Measurements from ENCODE around the gene SH3RF2.

SH3RF2 gene

DNA sequence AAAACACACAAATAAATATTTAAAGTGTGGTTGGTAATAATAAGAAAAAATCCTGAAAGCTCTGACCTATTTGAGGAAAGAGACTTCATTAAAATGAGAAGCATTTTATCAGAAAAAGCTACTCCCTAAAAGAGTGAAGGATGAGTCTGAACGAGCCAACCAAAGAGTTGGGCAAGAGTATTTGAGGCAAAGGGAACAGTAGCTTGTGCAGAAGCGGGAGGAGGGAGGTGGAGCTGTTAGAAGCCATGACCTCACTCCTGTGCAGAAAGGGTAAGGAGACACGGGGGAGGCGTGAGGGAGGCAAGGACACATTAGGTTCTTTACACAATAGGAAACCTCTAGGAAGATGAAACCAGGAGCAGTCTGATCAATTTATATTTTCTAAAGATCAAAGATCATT is 29.4 kb downstream of the SH3RF2 start:
- Histone ChIP-seq H3K36me3 (ENCODE audit: insufficient read depth, low read length) (no peaks in the 10 kb centered on the region), H3K27me3 (ENCODE audit: insufficient read depth, low read length, poor library complexity) (peaks cover 5% of the 10 kb centered on the region), H3K79me2 (ENCODE audit: insufficient read depth, low read length) (no peaks in the 10 kb centered on the region), H3K4me1 (ENCODE audit: insufficient read depth, low read length) (no peaks in the 10 kb centered on the region), H2AFZ (ENCODE audit: low read depth, low read length) (no peak overlapping the region), H3K9me3 (ENCODE audit: insufficient read depth, low read length, severe bottlenecking) (no peaks in the 10 kb centered on the region), H3K27ac (ENCODE audit: low read length) (no peak overlapping the region), H3K4me3 (ENCODE audit: low read depth in 1 of 2, low read length in 2 of 2) (no peak overlapping the region), H3K9ac (ENCODE audit: low read depth, low read length) (no peak overlapping the region), H3K4me2 (ENCODE audit: insufficient read depth, low read length) (no peak overlapping the region), H4K20me1 (ENCODE audit: insufficient read depth, low read length) (no peaks in the 10 kb centered on the region)
- TF ChIP-seq, protein P1, sequence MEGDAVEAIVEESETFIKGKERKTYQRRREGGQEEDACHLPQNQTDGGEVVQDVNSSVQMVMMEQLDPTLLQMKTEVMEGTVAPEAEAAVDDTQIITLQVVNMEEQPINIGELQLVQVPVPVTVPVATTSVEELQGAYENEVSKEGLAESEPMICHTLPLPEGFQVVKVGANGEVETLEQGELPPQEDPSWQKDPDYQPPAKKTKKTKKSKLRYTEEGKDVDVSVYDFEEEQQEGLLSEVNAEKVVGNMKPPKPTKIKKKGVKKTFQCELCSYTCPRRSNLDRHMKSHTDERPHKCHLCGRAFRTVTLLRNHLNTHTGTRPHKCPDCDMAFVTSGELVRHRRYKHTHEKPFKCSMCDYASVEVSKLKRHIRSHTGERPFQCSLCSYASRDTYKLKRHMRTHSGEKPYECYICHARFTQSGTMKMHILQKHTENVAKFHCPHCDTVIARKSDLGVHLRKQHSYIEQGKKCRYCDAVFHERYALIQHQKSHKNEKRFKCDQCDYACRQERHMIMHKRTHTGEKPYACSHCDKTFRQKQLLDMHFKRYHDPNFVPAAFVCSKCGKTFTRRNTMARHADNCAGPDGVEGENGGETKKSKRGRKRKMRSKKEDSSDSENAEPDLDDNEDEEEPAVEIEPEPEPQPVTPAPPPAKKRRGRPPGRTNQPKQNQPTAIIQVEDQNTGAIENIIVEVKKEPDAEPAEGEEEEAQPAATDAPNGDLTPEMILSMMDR (IDR thresholded peaks at IDR 0.05; ENCODE audit: borderline replicate concordance, extremely low read depth, low read length, poor library complexity, severe bottlenecking): no peak
- TF ChIP-seq EZH2 (IDR thresholded peaks at IDR 0.05; ENCODE audit: borderline replicate concordance, low read depth, low read length, severe bottlenecking): no peak
- DNase-seq: no peak
- ATAC-seq (ENCODE audit: insufficient read depth, low read depth): no peak

DNA sequence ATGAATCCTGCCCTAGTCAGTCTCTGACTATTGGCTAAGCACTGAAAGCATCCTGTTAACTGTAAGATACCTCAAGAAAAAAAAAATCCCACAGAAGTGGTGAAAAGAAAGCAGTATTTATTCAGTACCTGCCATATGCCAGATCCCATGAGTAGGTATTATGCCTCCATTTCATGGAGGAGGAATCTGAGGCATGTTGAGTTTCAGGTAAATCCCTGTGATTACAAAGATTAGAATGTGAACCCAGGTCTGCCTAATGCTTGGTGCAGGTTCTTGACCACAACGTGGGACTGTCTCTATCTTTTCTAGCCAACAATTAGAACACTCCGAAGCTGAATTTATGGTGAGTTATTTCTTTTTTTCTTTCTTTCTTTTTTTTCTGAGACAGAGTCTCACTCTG is 30.9 kb downstream of the SH3RF2 start:
- DNase-seq: no peak
- Histone ChIP-seq H3K4me3 (ENCODE audit: low read depth in 1 of 2, low read length in 2 of 2) (no peak overlapping the region), H3K9me3 (ENCODE audit: insufficient read depth, low read length, severe bottlenecking) (no peaks in the 10 kb centered on the region), H3K9ac (ENCODE audit: low read depth, low read length) (no peak overlapping the region), H3K36me3 (ENCODE audit: insufficient read depth, low read length) (no peaks in the 10 kb centered on the region), H3K27ac (ENCODE audit: low read length) (no peak overlapping the region), H3K27me3 (ENCODE audit: insufficient read depth, low read length, poor library complexity) (peaks cover 2% of the 10 kb centered on the region), H3K4me1 (ENCODE audit: insufficient read depth, low read length) (no peaks in the 10 kb centered on the region), H3K4me2 (ENCODE audit: insufficient read depth, low read length) (no peak overlapping the region), H4K20me1 (ENCODE audit: insufficient read depth, low read length) (no peaks in the 10 kb centered on the region), H3K79me2 (ENCODE audit: insufficient read depth, low read length) (no peaks in the 10 kb centered on the region), H2AFZ (ENCODE audit: low read depth, low read length) (no peak overlapping the region)
- ATAC-seq (ENCODE audit: insufficient read depth, low read depth): no peak
- TF ChIP-seq, protein P1 (IDR thresholded peaks at IDR 0.05; ENCODE audit: borderline replicate concordance, extremely low read depth, low read length, poor library complexity, severe bottlenecking): no peak
- no peak for TF ChIP-seq EZH2 (IDR thresholded peaks at IDR 0.05; ENCODE audit: borderline replicate concordance, low read depth, low read length, severe bottlenecking)

DNA sequence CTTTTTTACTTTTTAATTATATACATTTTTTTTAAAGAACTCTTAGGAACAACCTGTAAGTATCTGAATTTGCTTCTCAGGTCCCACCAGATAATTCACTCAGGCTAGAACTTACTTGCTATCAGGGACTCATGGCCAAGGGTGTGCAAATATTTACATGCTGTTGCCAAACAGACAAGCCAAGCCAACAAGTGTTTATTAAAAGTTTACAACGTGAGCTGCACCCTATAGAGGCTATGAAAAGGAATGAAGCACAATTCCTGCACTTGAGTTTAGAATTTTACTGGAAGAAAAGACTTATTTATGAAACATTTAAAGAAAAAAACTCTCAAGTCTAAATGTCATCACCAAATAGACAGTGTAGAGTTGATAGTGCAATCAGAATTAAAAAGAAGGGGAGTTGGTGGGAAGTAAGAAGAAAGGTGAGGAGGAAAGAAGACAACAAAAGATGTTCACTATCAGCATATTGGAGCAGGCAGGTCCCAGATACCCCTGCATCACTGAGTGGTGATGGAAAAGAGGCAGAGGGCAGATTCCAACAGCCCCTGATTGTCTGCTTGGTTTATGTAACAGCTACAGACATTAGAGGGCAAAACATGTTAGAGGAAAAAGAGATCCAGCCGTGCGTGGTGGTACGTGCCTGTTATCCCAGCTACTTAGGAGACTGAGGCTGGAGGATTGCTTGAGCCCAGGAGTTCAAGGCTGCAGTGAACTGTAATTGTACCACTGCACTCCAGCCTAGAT is 32.8 kb downstream of the SH3RF2 start:
- H4K20me1 ChIP-seq (ENCODE audit: insufficient read depth, low read length): no peaks in the 10 kb centered on the region
- TF ChIP-seq EZH2 (IDR thresholded peaks at IDR 0.05; ENCODE audit: borderline replicate concordance, low read depth, low read length, severe bottlenecking): no peak
- TF ChIP-seq, protein P1 (IDR thresholded peaks at IDR 0.05; ENCODE audit: borderline replicate concordance, extremely low read depth, low read length, poor library complexity, severe bottlenecking): no peak
- no peaks in the 10 kb centered on the region for H3K79me2 ChIP-seq (ENCODE audit: insufficient read depth, low read length)
- H2AFZ ChIP-seq (ENCODE audit: low read depth, low read length): no peak overlapping the region
- H3K4me3 ChIP-seq (ENCODE audit: low read depth in 1 of 2, low read length in 2 of 2): no peak overlapping the region
- ATAC-seq (ENCODE audit: insufficient read depth, low read depth) (no peak), DNase-seq (no peak)
- no peaks in the 10 kb centered on the region for H3K4me1 ChIP-seq (ENCODE audit: insufficient read depth, low read length)
- H3K27me3 ChIP-seq (ENCODE audit: insufficient read depth, low read length, poor library complexity): peaks cover 4% of the 10 kb centered on the region
- no peak overlapping the region for H3K27ac ChIP-seq (ENCODE audit: low read length)
- no peak overlapping the region for H3K9ac ChIP-seq (ENCODE audit: low read depth, low read length)
- H3K9me3 ChIP-seq (ENCODE audit: insufficient read depth, low read length, severe bottlenecking): no peaks in the 10 kb centered on the region
- no peak overlapping the region for H3K4me2 ChIP-seq (ENCODE audit: insufficient read depth, low read length)
- no peaks in the 10 kb centered on the region for H3K36me3 ChIP-seq (ENCODE audit: insufficient read depth, low read length)

Data from DND-41 (cell line).